Suprapubic skin (tissue), 4 donors: Measurements from ENCODE around the gene PRICKLE1. TPM values are rescaled to one million over a fixed set of nuclear protein-coding genes. Genes with fewer than 3 reads are reported as not detected.

Source experiments
- DNase-seq, 2 donors: peaks; one replicate each; pipeline ENCODE4 v3.0.0-alpha.2; 2019; ENCODE audit warnings: low spot score in 2 of 2
- H3K27ac ChIP-seq: fragments of 200-600 bp; sonication (generic); one replicate; pipeline ENCODE4 v1.5.1; 2019
- H3K27me3 ChIP-seq: fragments of 200-600 bp; sonication (generic); one replicate; pipeline ENCODE4 v1.5.1; 2019
- H3K36me3 ChIP-seq: fragments of 200-600 bp; sonication (generic); one replicate; pipeline ENCODE4 v1.5.1; 2019
- H3K4me1 ChIP-seq: fragments of 200-600 bp; sonication (generic); one replicate; pipeline ENCODE4 v1.5.1; 2019
- H3K4me3 ChIP-seq: fragments of 200-600 bp; sonication (generic); one replicate; pipeline ENCODE4 v1.5.1; 2019; ENCODE audit warnings: mild to moderate bottlenecking
- H3K9me3 ChIP-seq: fragments of 200-600 bp; sonication (generic); one replicate; pipeline ENCODE4 v1.5.1; 2019
- EP300 ChIP-seq: sonication (generic); formaldehyde crosslinking; IDR thresholded peaks from one replicate; pipeline ENCODE4 v1.6.1; 2017; ENCODE audit warnings: antibody characterized with exemption
- POLR2A ChIP-seq, 2 donors: fragments of 450-650 bp; IDR thresholded peaks; one replicate each; pipeline ENCODE4 v1.6.1; 2017; ENCODE audit warnings: antibody characterized with exemption in 2 of 2, mild to moderate bottlenecking in 2 of 2, moderate library complexity in 2 of 2
- POLR2AphosphoS5 ChIP-seq, 3 donors: sonication (generic); formaldehyde crosslinking; IDR thresholded peaks; one replicate each; pipeline ENCODE4 v1.6.1; 2017; ENCODE audit warnings: antibody characterized with exemption in 3 of 3
- WGBS: methylation state at CpG from one replicate; pipeline ENCODE4 v1.1.5; 2018; 5-methylcytosine and 5-hydroxymethylcytosine counted together
- total RNA-seq, 4 donors: library from RNA; depleted of rRNA; stranded (reverse); fragments of >200 nt; gene quantifications; one replicate each; pipeline ENCODE4 v1.1.0, GENCODE V29; 2016
- TF ChIP-seq, protein P1 (sequence below), 2 donors: fragments of 200-600 bp in 1 of 2; fragments of 450-650 bp in 1 of 2; sonication (generic) in 1 of 2; IDR thresholded peaks; one replicate each; pipeline ENCODE4 v1.5.1; 2016 to 2019; ENCODE audit warnings: antibody characterized with exemption in 2 of 2, mild to moderate bottlenecking in 1 of 2, moderate library complexity in 1 of 2

The PRICKLE1 gene
- total RNA-seq, 4 donors from 2014 or later: 5.8 to 18.9 (median 6.9) TPM

DNA sequence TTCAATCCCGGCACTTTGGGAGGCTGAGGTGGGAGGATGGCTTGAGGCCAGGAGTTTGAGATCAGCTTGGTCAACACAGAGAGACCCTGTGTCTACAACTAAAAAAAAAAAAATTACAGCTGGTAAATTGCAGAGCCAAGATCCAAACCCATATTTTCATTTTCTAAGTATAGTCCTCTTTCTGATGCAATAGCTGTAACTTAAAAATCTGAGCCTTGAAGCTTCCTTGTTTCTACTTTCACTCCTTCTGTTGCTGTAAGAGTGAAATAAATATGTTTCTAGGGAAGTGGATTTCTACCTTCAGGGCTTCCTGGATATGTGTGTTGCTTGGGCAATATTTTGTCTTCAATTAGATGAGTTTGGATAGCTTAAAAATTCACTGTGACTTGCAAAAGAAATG, 42.0 kb upstream of the PRICKLE1 start:
- Histone ChIP-seq H3K4me1 (no peaks in the 10 kb centered on the region), H3K4me3 (no peak overlapping the region), H3K9me3 (no peaks in the 10 kb centered on the region), H3K36me3 (no peaks in the 10 kb centered on the region), H3K27me3 (no peaks in the 10 kb centered on the region), H3K27ac (no peak overlapping the region)
- no peak for DNase-seq
- WGBS: 74% methylated on average over 1 of the region's 1 CpG
- TF ChIP-seq POLR2AphosphoS5 (IDR thresholded peaks at IDR 0.05) (no peak), POLR2A (IDR thresholded peaks at IDR 0.05) (no peak), EP300 (no peak)
- TF ChIP-seq, protein P1, sequence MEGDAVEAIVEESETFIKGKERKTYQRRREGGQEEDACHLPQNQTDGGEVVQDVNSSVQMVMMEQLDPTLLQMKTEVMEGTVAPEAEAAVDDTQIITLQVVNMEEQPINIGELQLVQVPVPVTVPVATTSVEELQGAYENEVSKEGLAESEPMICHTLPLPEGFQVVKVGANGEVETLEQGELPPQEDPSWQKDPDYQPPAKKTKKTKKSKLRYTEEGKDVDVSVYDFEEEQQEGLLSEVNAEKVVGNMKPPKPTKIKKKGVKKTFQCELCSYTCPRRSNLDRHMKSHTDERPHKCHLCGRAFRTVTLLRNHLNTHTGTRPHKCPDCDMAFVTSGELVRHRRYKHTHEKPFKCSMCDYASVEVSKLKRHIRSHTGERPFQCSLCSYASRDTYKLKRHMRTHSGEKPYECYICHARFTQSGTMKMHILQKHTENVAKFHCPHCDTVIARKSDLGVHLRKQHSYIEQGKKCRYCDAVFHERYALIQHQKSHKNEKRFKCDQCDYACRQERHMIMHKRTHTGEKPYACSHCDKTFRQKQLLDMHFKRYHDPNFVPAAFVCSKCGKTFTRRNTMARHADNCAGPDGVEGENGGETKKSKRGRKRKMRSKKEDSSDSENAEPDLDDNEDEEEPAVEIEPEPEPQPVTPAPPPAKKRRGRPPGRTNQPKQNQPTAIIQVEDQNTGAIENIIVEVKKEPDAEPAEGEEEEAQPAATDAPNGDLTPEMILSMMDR (IDR thresholded peaks at IDR 0.05): no peak

DNA sequence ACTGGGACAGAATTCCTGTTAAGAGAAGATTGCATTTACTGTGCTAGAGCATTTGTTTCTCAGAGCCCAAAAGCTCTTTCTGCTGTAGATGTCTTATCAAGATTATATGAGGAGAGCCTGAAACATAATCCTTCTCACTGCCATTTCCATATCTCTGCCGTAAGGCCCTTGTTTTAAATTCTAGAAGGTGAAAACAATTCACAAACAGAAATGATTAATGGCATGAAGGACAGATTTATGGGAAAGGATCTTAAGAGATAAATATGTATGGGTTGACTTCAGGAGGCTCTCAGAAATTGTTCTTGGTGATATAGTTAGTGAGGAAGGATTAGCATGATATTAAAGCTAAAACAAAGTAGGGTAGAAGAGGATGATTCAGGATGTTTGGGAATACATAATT, 40.8 kb upstream of the PRICKLE1 start:
- Histone ChIP-seq H3K9me3 (peaks cover 3% of the 10 kb centered on the region), H3K4me3 (no peak overlapping the region), H3K36me3 (no peaks in the 10 kb centered on the region), H3K27ac (no peak overlapping the region), H3K4me1 (no peaks in the 10 kb centered on the region), H3K27me3 (no peaks in the 10 kb centered on the region)
- DNase-seq: no peak
- 77% methylated on average over 1 of the region's 1 CpG for WGBS
- TF ChIP-seq POLR2A (IDR thresholded peaks at IDR 0.05): no peak
- TF ChIP-seq EP300: no peak
- TF ChIP-seq, protein P1 (IDR thresholded peaks at IDR 0.05): no peak
- TF ChIP-seq POLR2AphosphoS5 (IDR thresholded peaks at IDR 0.05): no peak

GRCh38 chr12:42627151-42627550, 37.6 kb upstream of the PRICKLE1 start:
- TF ChIP-seq EP300: no peak
- TF ChIP-seq POLR2A (IDR thresholded peaks at IDR 0.05): no peak
- no peak for TF ChIP-seq POLR2AphosphoS5 (IDR thresholded peaks at IDR 0.05)
- TF ChIP-seq, protein P1 (IDR thresholded peaks at IDR 0.05): no peak
- no peak for DNase-seq
- WGBS: 71% methylated on average over 6 of the region's 6 CpGs
- H3K9me3 ChIP-seq: peaks cover 3% of the 10 kb centered on the region
- no peaks in the 10 kb centered on the region for H3K36me3 ChIP-seq
- no peaks in the 10 kb centered on the region for H3K27me3 ChIP-seq
- H3K4me1 ChIP-seq: no peaks in the 10 kb centered on the region
- H3K4me3 ChIP-seq: no peak overlapping the region
- no peak overlapping the region for H3K27ac ChIP-seq

- Histone ChIP-seq H3K27ac (no peak overlapping the region), H3K4me1 (no peaks in the 10 kb centered on the region), H3K36me3 (no peaks in the 10 kb centered on the region), H3K4me3 (no peak overlapping the region), H3K9me3 (peaks cover 3% of the 10 kb centered on the region), H3K27me3 (no peaks in the 10 kb centered on the region)
- no peak for DNase-seq
- WGBS: 41% methylated on average over 4 of the region's 4 CpGs
- TF ChIP-seq EP300: no peak
- TF ChIP-seq POLR2A (IDR thresholded peaks at IDR 0.05): no peak
- TF ChIP-seq, protein P1 (IDR thresholded peaks at IDR 0.05): no peak
Measured at GRCh38 chr12:42625611-42626010, 36.1 kb upstream of the PRICKLE1 start.

GRCh38 chr12:42617622-42618021, 28.1 kb upstream of the PRICKLE1 start:
- peaks cover 10% of the 10 kb centered on the region for H3K9me3 ChIP-seq
- no peak overlapping the region for H3K27ac ChIP-seq
- H3K27me3 ChIP-seq: no peaks in the 10 kb centered on the region
- no peak for DNase-seq
- TF ChIP-seq, protein P1 (IDR thresholded peaks at IDR 0.05): no peak
- TF ChIP-seq POLR2A (IDR thresholded peaks at IDR 0.05) (no peak), POLR2AphosphoS5 (IDR thresholded peaks at IDR 0.05) (no peak), EP300 (no peak)
- no peaks in the 10 kb centered on the region for H3K4me1 ChIP-seq
- H3K36me3 ChIP-seq: no peaks in the 10 kb centered on the region
- WGBS: 54% methylated on average over 1 of the region's 1 CpG
- H3K4me3 ChIP-seq: no peak overlapping the region
